IPS DF 6.9 (cell line): ENCODE measurements around the gene SYT13.

Source experiments
- DNase-seq: peaks from one replicate; pipeline ENCODE4 v3.0.0-alpha.2; 2013; ENCODE audit warnings: low read depth, low spot score
- H3K27ac ChIP-seq: one replicate; pipeline ENCODE4 v1.5.1; 2013; ENCODE audit warnings: low read length, control low read depth
- H3K27me3 ChIP-seq: 2 replicates; pipeline ENCODE4 v1.6.1; 2013; ENCODE audit warnings: mild to moderate bottlenecking, low read length; ENCODE audit not compliant: control insufficient read depth, insufficient read depth
- H3K36me3 ChIP-seq: 2 replicates; pipeline ENCODE4 v1.6.1; 2013; ENCODE audit warnings: low read length; ENCODE audit not compliant: control insufficient read depth, insufficient read depth
- H3K4me1 ChIP-seq: 2 replicates; pipeline ENCODE4 v1.6.1; 2013; ENCODE audit warnings: low read length; ENCODE audit not compliant: control insufficient read depth, insufficient read depth
- H3K4me3 ChIP-seq: 2 replicates; pipeline ENCODE4 v1.5.1; 2013; ENCODE audit warnings: mild to moderate bottlenecking, low read length
- H3K9me3 ChIP-seq: 2 replicates; pipeline ENCODE4 v1.6.1; 2013; ENCODE audit warnings: low read length, inconsistent platforms; ENCODE audit not compliant: control insufficient read depth, insufficient read depth
- WGBS: extraction: QIAGEN DNeasy Blood & Tissue Kit; methylation state at CpG from one replicate; pipeline ENCODE4 v1.1.7; 2013; ENCODE audit warnings: mixed read lengths, missing lambda C conversion rate; ENCODE audit not compliant: insufficient read length, insufficient coverage; 5-methylcytosine and 5-hydroxymethylcytosine counted together

The SYT13 gene

GRCh38 chr11:45323601-45324249 lies 37.6 kb upstream of the SYT13 start:
- WGBS, result no CpG with 5 or more reads among the region's 8 CpGs
- H3K4me3 ChIP-seq, result no peak overlapping the region
- H3K4me1 ChIP-seq, result no peaks in the 10 kb centered on the region
- no peaks in the 10 kb centered on the region for H3K36me3 ChIP-seq
- no peaks in the 10 kb centered on the region for H3K9me3 ChIP-seq
- DNase-seq, result no peak
- no peaks in the 10 kb centered on the region for H3K27me3 ChIP-seq
- H3K27ac ChIP-seq, result no peak overlapping the region

- no CpG with 5 or more reads among the region's 7 CpGs for WGBS
- Histone ChIP-seq H3K4me3 (no peak overlapping the region), H3K27ac (no peak overlapping the region), H3K9me3 (no peaks in the 10 kb centered on the region), H3K4me1 (no peaks in the 10 kb centered on the region), H3K27me3 (no peaks in the 10 kb centered on the region), H3K36me3 (no peaks in the 10 kb centered on the region)
- no peak for DNase-seq
Measured at GRCh38 chr11:45322891-45323600, 36.9 kb upstream of the SYT13 start.

GRCh38 chr11:45322111-45322705 lies 36.1 kb upstream of the SYT13 start:
- no CpG with 5 or more reads among the region's 8 CpGs for WGBS
- Histone ChIP-seq H3K27ac (no peak overlapping the region), H3K36me3 (no peaks in the 10 kb centered on the region), H3K4me1 (no peaks in the 10 kb centered on the region), H3K4me3 (no peak overlapping the region), H3K27me3 (no peaks in the 10 kb centered on the region), H3K9me3 (no peaks in the 10 kb centered on the region)
- DNase-seq, result no peak

- no peaks in the 10 kb centered on the region for H3K27me3 ChIP-seq
- no peak overlapping the region for H3K4me3 ChIP-seq
- H3K36me3 ChIP-seq, result no peaks in the 10 kb centered on the region
- H3K4me1 ChIP-seq, result no peaks in the 10 kb centered on the region
- no CpG with 5 or more reads among the region's 7 CpGs for WGBS
- H3K27ac ChIP-seq, result no peak overlapping the region
- DNase-seq, result no peak
- no peaks in the 10 kb centered on the region for H3K9me3 ChIP-seq
Measured at GRCh38 chr11:45321669-45322068, 35.5 kb upstream of the SYT13 start.

GRCh38 chr11:45321031-45321595 lies 35.0 kb upstream of the SYT13 start:
- DNase-seq, result no peak
- Histone ChIP-seq H3K36me3 (no peaks in the 10 kb centered on the region), H3K9me3 (no peaks in the 10 kb centered on the region), H3K4me1 (no peaks in the 10 kb centered on the region), H3K4me3 (no peak overlapping the region), H3K27ac (no peak overlapping the region), H3K27me3 (no peaks in the 10 kb centered on the region)
- WGBS, result no CpG with 5 or more reads among the region's 7 CpGs

- no peak for DNase-seq
- WGBS, result no CpG with 5 or more reads among the region's 4 CpGs
- no peak overlapping the region for H3K27ac ChIP-seq
- no peaks in the 10 kb centered on the region for H3K4me1 ChIP-seq
- no peak overlapping the region for H3K4me3 ChIP-seq
- no peaks in the 10 kb centered on the region for H3K36me3 ChIP-seq
- H3K27me3 ChIP-seq, result no peaks in the 10 kb centered on the region
- H3K9me3 ChIP-seq, result no peaks in the 10 kb centered on the region
Measured at GRCh38 chr11:45320371-45320770, 34.2 kb upstream of the SYT13 start.

- Histone ChIP-seq H3K4me1 (no peaks in the 10 kb centered on the region), H3K36me3 (no peaks in the 10 kb centered on the region), H3K27me3 (no peaks in the 10 kb centered on the region), H3K27ac (no peak overlapping the region), H3K4me3 (no peak overlapping the region), H3K9me3 (no peaks in the 10 kb centered on the region)
- no CpG with 5 or more reads among the region's 1 CpG for WGBS
- no peak for DNase-seq
Measured at GRCh38 chr11:45319077-45319476, 32.9 kb upstream of the SYT13 start.

- Histone ChIP-seq H3K27ac (no peak overlapping the region), H3K27me3 (no peaks in the 10 kb centered on the region), H3K4me3 (no peak overlapping the region), H3K36me3 (no peaks in the 10 kb centered on the region), H3K9me3 (no peaks in the 10 kb centered on the region), H3K4me1 (no peaks in the 10 kb centered on the region)
- no CpG with 5 or more reads among the region's 2 CpGs for WGBS
- DNase-seq, result no peak
Measured at GRCh38 chr11:45318516-45318915, 32.4 kb upstream of the SYT13 start.

GRCh38 chr11:45316258-45316657 lies 30.1 kb upstream of the SYT13 start:
- WGBS, result no CpG with 5 or more reads among the region's 9 CpGs
- H3K27me3 ChIP-seq, result no peaks in the 10 kb centered on the region
- no peak overlapping the region for H3K4me3 ChIP-seq
- DNase-seq, result no peak
- H3K36me3 ChIP-seq, result no peaks in the 10 kb centered on the region
- H3K9me3 ChIP-seq, result no peaks in the 10 kb centered on the region
- no peak overlapping the region for H3K27ac ChIP-seq
- no peaks in the 10 kb centered on the region for H3K4me1 ChIP-seq

- Histone ChIP-seq H3K4me1 (no peaks in the 10 kb centered on the region), H3K27me3 (no peaks in the 10 kb centered on the region), H3K4me3 (no peak overlapping the region), H3K27ac (no peak overlapping the region), H3K36me3 (no peaks in the 10 kb centered on the region), H3K9me3 (no peaks in the 10 kb centered on the region)
- no peak for DNase-seq
- WGBS, result no CpG with 5 or more reads among the region's 2 CpGs
Measured at GRCh38 chr11:45314900-45315299, 28.8 kb upstream of the SYT13 start.
